ENCODE results near the gene COL18A1. TPM values are rescaled to one million over a fixed set of nuclear protein-coding genes. Genes with fewer than 3 reads are reported as not detected.

Gene COL18A1
- total RNA-seq, 4 donors from 2014 or later: 64.7 to 110 (median 98.9) TPM

- DNase-seq (ENCODE audit: low spot score) (no peak), ATAC-seq (ENCODE audit: low FRiP score) (no peak)
- TF ChIP-seq, protein P1, sequence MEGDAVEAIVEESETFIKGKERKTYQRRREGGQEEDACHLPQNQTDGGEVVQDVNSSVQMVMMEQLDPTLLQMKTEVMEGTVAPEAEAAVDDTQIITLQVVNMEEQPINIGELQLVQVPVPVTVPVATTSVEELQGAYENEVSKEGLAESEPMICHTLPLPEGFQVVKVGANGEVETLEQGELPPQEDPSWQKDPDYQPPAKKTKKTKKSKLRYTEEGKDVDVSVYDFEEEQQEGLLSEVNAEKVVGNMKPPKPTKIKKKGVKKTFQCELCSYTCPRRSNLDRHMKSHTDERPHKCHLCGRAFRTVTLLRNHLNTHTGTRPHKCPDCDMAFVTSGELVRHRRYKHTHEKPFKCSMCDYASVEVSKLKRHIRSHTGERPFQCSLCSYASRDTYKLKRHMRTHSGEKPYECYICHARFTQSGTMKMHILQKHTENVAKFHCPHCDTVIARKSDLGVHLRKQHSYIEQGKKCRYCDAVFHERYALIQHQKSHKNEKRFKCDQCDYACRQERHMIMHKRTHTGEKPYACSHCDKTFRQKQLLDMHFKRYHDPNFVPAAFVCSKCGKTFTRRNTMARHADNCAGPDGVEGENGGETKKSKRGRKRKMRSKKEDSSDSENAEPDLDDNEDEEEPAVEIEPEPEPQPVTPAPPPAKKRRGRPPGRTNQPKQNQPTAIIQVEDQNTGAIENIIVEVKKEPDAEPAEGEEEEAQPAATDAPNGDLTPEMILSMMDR (IDR thresholded peaks at IDR 0.05): no peak
Measured at GRCh38 chr21:45420061-45421041, 15.4 kb downstream of the COL18A1 start.

DNA sequence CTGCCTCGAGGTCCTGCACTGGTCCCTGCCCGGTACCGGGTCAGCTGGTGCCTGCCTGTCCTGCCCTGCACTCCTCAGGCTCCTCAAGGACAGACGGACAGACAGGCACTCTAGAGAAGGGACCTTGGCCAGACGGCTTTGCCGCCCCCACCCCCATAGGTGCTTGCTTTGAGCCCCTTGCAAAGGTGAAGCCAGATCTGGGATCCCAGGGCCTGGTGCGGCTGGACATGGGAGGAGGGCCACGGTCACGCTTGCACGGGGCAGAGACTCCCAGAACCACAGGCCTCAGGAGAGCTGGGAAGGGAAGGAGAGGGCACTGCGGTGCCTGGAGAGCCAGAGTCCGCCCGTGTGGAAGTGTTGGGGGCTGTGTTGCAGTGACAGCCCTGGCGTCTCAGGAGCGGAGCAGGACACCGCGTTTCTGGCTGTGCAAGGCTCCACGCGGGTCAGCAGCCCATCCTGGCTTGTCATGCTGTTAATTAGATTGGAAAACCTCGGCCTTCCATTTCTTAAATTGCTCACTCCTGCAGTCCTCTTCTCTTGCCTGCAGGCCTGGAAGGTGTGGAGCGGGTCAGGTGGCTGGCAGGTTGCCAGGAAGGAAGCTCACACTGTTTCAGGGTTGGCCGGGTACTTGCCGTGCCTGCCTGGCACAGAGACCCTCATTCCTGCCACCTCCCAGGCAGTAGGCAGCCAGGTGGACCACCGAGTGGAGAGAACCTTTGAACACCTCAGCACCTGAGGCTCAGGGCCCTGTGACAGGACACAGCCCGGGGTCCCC lies 16.3 kb downstream of the COL18A1 start:
- no peak for DNase-seq (ENCODE audit: low spot score)

GRCh38 chr21:45421846-45422775 lies 17.1 kb downstream of the COL18A1 start:
- DNase-seq (ENCODE audit: low spot score): no peak

More for the DNA sequence above, 16.3 kb downstream of the COL18A1 start:
- ATAC-seq (ENCODE audit: low FRiP score): no peak
- TF ChIP-seq, protein P1 (IDR thresholded peaks at IDR 0.05): no peak

GRCh38 chr21:45423201-45423955 lies 18.4 kb downstream of the COL18A1 start:
- TF ChIP-seq, protein P1 (IDR thresholded peaks at IDR 0.05): no peak
- ATAC-seq (ENCODE audit: low FRiP score): no peak
- no peak for DNase-seq (ENCODE audit: low spot score)

More at GRCh38 chr21:45421846-45422775, 17.1 kb downstream of the COL18A1 start:
- TF ChIP-seq, protein P1 (IDR thresholded peaks at IDR 0.05): no peak
- no peak for ATAC-seq (ENCODE audit: low FRiP score)

- TF ChIP-seq, protein P1 (IDR thresholded peaks at IDR 0.05): no peak
- DNase-seq (ENCODE audit: low spot score): no peak
Measured at GRCh38 chr21:45423968-45424853, 19.2 kb downstream of the COL18A1 start.

More at GRCh38 chr21:45423968-45424853, 19.2 kb downstream of the COL18A1 start:
- no peak for ATAC-seq (ENCODE audit: low FRiP score)
